Common myeloid progenitor, CD34-positive (primary cell): ENCODE measurements around the gene PLA2G4F.

Source experiments
- CTCF ChIA-PET: fragments of 350-600 bp; sonication (Branson Sonifier 250); formaldehyde crosslinking; loops from one replicate; lab custom pipeline; 2021; ENCODE audit warnings: antibody characterized with exemption; lab: Charles Lee
- POLR2A ChIA-PET: fragments of 350-600 bp; sonication (Branson Sonifier 250); formaldehyde crosslinking; loops from one replicate; lab custom pipeline; 2021; ENCODE audit warnings: antibody characterized with exemption; lab: Charles Lee
- DNase-seq, 3 donors: peaks; one replicate each; pipeline versions ENCODE4 v3.0.0 to v3.0.0-alpha.2; 2013
- H3K27ac ChIP-seq, 2 experiments: 1 replicate in 1 of 2; 2 replicates in 1 of 2; pipeline ENCODE4 v1.7.0; 2013; ENCODE audit warnings: inconsistent platforms in 2 of 2, low read length in 2 of 2, mild to moderate bottlenecking in 2 of 2, low read depth in 1 of 2, moderate library complexity in 1 of 2; ENCODE audit not compliant: severe bottlenecking in 2 of 2, insufficient read depth in 1 of 2, poor library complexity in 1 of 2
- H3K27me3 ChIP-seq, 5 experiments: replicated peaks in 2 of 5; 1 replicate in 3 of 5; 2 replicates in 2 of 5; pipeline versions ENCODE4 v1.6.1 to v1.7.0; 2013; ENCODE audit warnings: low read length in 4 of 5, mild to moderate bottlenecking in 2 of 5, moderate library complexity in 2 of 5, inconsistent platforms in 1 of 5; ENCODE audit not compliant: insufficient read depth in 5 of 5, control insufficient read depth in 4 of 5
- H3K36me3 ChIP-seq, 4 experiments: 1 replicate in 2 of 4; 2 replicates in 2 of 4; pipeline versions ENCODE4 v1.6.1 to v1.7.0; 2013; ENCODE audit warnings: low read length in 3 of 4, control low read depth in 1 of 4, mild to moderate bottlenecking in 1 of 4; ENCODE audit not compliant: control insufficient read depth in 4 of 4, insufficient read depth in 4 of 4
- H3K4me1 ChIP-seq, 4 experiments: 1 replicate in 3 of 4; 2 replicates in 1 of 4; pipeline versions ENCODE4 v1.6.1 to v1.7.1; 2013; ENCODE audit warnings: low read length in 3 of 4, mild to moderate bottlenecking in 3 of 4, control low read depth in 1 of 4, inconsistent platforms in 1 of 4, moderate library complexity in 1 of 4; ENCODE audit not compliant: control insufficient read depth in 4 of 4, insufficient read depth in 4 of 4; ENCODE audit errors: control extremely low read depth in 1 of 4
- H3K4me3 ChIP-seq, 7 experiments: 1 replicate in 4 of 7; 2 replicates in 3 of 7; pipeline versions ENCODE4 v1.5.1 to v1.7.0; 2013; ENCODE audit warnings: mild to moderate bottlenecking in 7 of 7, low read length in 6 of 7, moderate library complexity in 6 of 7, inconsistent platforms in 2 of 7, low read depth in 2 of 7, control low read depth in 1 of 7; ENCODE audit not compliant: insufficient read depth in 4 of 7, control insufficient read depth in 1 of 7; ENCODE audit errors: extremely low read depth in 1 of 7
- H3K9me3 ChIP-seq, 5 experiments: 1 replicate in 4 of 5; 2 replicates in 1 of 5; pipeline versions ENCODE4 v1.6.1 to v1.7.1; 2013; ENCODE audit warnings: low read length in 4 of 5, mild to moderate bottlenecking in 2 of 5, inconsistent platforms in 1 of 5, low read depth in 1 of 5, moderate library complexity in 1 of 5; ENCODE audit not compliant: control insufficient read depth in 4 of 5, insufficient read depth in 2 of 5; ENCODE audit errors: control extremely low read depth in 1 of 5
- WGBS: methylation state at CpG from one replicate; pipeline ENCODE4 v1.1.5; 2013; ENCODE audit not compliant: insufficient coverage; 5-methylcytosine and 5-hydroxymethylcytosine counted together

PLA2G4F gene

GRCh38 chr15:42158941-42159340, 2.5 kb upstream of the PLA2G4F start:
- WGBS = 100% methylated on average over 8 of the region's 10 CpGs

GRCh38 chr15:42157981-42158765, 1.7 kb upstream of the PLA2G4F start:
- Histone ChIP-seq H3K4me3 (peak overlapping the region in 1 of 7 experiments; percentile 35), H3K27ac (no peak overlapping the region), H3K27me3 (no peaks in the 10 kb centered on the region), H3K9me3 (no peaks in the 10 kb centered on the region), H3K4me1 (peaks cover 0 to 10% (median 5%) of the 10 kb centered on the region in 4 experiments), H3K36me3 (peaks cover 16 to 49% (median 42%) of the 10 kb centered on the region in 4 experiments)
- 31% methylated on average over 6 of the region's 8 CpGs for WGBS
- DNase-seq = peak; percentile 31 to 83 (median 68)
- CTCF ChIA-PET = no interaction called here
- POLR2A ChIA-PET = no interaction called here

More at GRCh38 chr15:42158941-42159340, 2.5 kb upstream of the PLA2G4F start:
- Histone ChIP-seq H3K4me3 (no peak overlapping the region), H3K9me3 (no peaks in the 10 kb centered on the region), H3K27ac (no peak overlapping the region), H3K36me3 (peaks cover 16 to 56% (median 48%) of the 10 kb centered on the region in 4 experiments), H3K27me3 (no peaks in the 10 kb centered on the region), H3K4me1 (peaks cover 0 to 10% (median 5%) of the 10 kb centered on the region in 4 experiments)
- POLR2A ChIA-PET = no interaction called here
- CTCF ChIA-PET = no interaction called here
- DNase-seq = no peak

GRCh38 chr15:42157381-42157780, 945 bp upstream of the PLA2G4F start:
- no peak overlapping the region for H3K27ac ChIP-seq
- peaks cover 0 to 10% (median 5%) of the 10 kb centered on the region in 4 experiments for H3K4me1 ChIP-seq
- CTCF ChIA-PET = no interaction called here
- peaks cover 16 to 41% (median 35%) of the 10 kb centered on the region in 4 experiments for H3K36me3 ChIP-seq
- no peaks in the 10 kb centered on the region for H3K9me3 ChIP-seq
- no peak overlapping the region for H3K4me3 ChIP-seq
- no peak for DNase-seq
- 100% methylated on average over 7 of the region's 8 CpGs for WGBS
- POLR2A ChIA-PET = no interaction called here
- H3K27me3 ChIP-seq = no peaks in the 10 kb centered on the region

GRCh38 chr15:42155546-42156242, 742 bp downstream of the PLA2G4F start:
- DNase-seq = peak in 1 of 3 donors; percentile 12
- WGBS = 84% methylated on average over 10 of the region's 27 CpGs
- peaks cover 0 to 10% (median 6%) of the 10 kb centered on the region in 4 experiments for H3K4me1 ChIP-seq
- ChIA-PET CTCF (interaction anchor here (0.8 to 1.8 kb wide), 5 partner anchors 11 to 316 kb away, joined by 3 to 7 read pairs (median 3); no protein-coding TSS in a partner anchor), POLR2A (no interaction called here)
- H3K36me3 ChIP-seq = peaks cover 9 to 24% (median 18%) of the 10 kb centered on the region in 4 experiments
- no peaks in the 10 kb centered on the region for H3K9me3 ChIP-seq
- H3K27ac ChIP-seq = no peak overlapping the region
- H3K27me3 ChIP-seq = no peaks in the 10 kb centered on the region
- H3K4me3 ChIP-seq = no peak overlapping the region

GRCh38 chr15:42154956-42155355, 1.5 kb downstream of the PLA2G4F start:
- no peak for DNase-seq
- Histone ChIP-seq H3K4me1 (peaks cover 0 to 10% (median 6%) of the 10 kb centered on the region in 4 experiments), H3K4me3 (no peak overlapping the region), H3K27me3 (no peaks in the 10 kb centered on the region), H3K9me3 (no peaks in the 10 kb centered on the region), H3K36me3 (peaks cover 4 to 16% (median 11%) of the 10 kb centered on the region in 4 experiments), H3K27ac (no peak overlapping the region)
- WGBS = 96% methylated on average over 14 of the region's 14 CpGs
- CTCF ChIA-PET = interaction anchor here (1.7 kb wide), 1 partner anchor 20 kb away, joined by 9 read pairs; no protein-coding TSS in a partner anchor
- POLR2A ChIA-PET = no interaction called here

GRCh38 chr15:42154212-42154941, 2.1 kb downstream of the PLA2G4F start:
- Histone ChIP-seq H3K27me3 (no peaks in the 10 kb centered on the region), H3K4me3 (no peak overlapping the region), H3K9me3 (no peaks in the 10 kb centered on the region), H3K4me1 (peaks cover 0 to 10% (median 6%) of the 10 kb centered on the region in 4 experiments), H3K27ac (no peak overlapping the region), H3K36me3 (peaks cover 0 to 11% (median 5%) of the 10 kb centered on the region in 4 experiments)
- WGBS = 95% methylated on average over 12 of the region's 16 CpGs
- DNase-seq = no peak
- ChIA-PET POLR2A (no interaction called here), CTCF (interaction anchor here (1.7 kb wide), 1 partner anchor 19 kb away, joined by 9 read pairs; no protein-coding TSS in a partner anchor)
